ENCODE data around the gene PRKACA.

Gene PRKACA

GRCh38 chr19:14080887-14081796 is 36.4 kb downstream of the PRKACA start:
- Histone ChIP-seq H3K27ac (peak overlapping the region; percentile 86 to 98), H3K4me3 (peak overlapping the region; percentile 95)
- DNase-seq (ENCODE audit: low spot score) = peak; percentile 99
- TF ChIP-seq CTCF (IDR thresholded peaks at IDR 0.05) = no peak

GRCh38 chr19:14078411-14078810 is 39.2 kb downstream of the PRKACA start:
- H3K4me3 ChIP-seq = no peak overlapping the region
- no peak for TF ChIP-seq CTCF (IDR thresholded peaks at IDR 0.05)
- peak overlapping the region in 1 of 2 donors; percentile 55 for H3K27ac ChIP-seq
- DNase-seq (ENCODE audit: low spot score) = no peak

DNA sequence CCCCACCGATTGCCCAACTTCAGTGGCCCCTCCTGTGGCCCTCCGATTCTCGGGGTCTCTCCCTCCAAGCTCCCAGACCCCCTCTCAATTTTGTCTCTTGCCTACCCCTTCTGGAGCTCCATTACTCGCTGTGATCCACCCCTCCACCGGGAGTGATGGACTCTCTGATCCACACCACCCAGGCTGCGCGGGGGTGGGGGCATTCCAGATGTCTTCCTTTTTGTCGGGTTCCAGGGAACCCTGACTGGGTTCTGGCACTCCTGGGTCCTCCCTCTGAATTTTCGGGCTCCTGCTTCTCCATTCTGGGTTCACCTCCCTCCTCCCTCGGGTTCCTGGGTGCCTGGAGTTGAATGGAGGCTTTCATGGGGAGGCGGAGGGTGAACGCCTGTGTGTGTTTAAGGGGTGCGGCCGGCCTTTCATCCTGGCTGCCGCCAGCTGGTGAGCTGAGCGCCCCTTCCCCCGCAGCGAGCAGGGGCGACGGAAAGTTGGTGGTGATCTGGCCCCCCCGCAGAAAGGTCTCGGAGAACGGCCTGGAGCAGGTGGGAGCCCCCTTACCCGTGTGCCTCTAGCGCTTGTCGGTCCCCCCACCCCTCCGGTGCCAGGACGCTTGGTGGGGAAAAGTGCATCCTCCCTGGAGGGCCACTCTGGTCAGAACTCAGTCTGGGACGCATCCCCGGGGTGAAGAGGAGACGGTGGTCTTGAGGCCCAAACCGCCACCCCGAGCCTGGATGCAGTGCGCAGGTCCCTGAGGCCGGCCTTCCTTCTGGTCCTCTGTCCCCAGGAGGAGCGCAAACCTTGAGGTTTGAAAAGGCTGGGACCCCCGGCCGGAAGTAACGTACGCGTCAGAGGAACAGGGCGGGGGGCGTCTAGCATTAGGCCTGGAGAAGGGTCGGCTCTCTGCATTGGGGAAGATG is 43.4 kb downstream of the PRKACA start:
- no peak for TF ChIP-seq CTCF (IDR thresholded peaks at IDR 0.05)
- Histone ChIP-seq H3K27ac (peak overlapping the region; percentile 85 to 97), H3K4me3 (peak overlapping the region; percentile 83)
- no peak for DNase-seq (ENCODE audit: low spot score)

GRCh38 chr19:14073261-14073924 is 44.2 kb downstream of the PRKACA start:
- Histone ChIP-seq H3K27ac (peak overlapping the region; percentile 85 to 97), H3K4me3 (peak overlapping the region; percentile 83)
- peak; percentile 28 for TF ChIP-seq CTCF (IDR thresholded peaks at IDR 0.05)
- DNase-seq (ENCODE audit: low spot score) = no peak

DNA sequence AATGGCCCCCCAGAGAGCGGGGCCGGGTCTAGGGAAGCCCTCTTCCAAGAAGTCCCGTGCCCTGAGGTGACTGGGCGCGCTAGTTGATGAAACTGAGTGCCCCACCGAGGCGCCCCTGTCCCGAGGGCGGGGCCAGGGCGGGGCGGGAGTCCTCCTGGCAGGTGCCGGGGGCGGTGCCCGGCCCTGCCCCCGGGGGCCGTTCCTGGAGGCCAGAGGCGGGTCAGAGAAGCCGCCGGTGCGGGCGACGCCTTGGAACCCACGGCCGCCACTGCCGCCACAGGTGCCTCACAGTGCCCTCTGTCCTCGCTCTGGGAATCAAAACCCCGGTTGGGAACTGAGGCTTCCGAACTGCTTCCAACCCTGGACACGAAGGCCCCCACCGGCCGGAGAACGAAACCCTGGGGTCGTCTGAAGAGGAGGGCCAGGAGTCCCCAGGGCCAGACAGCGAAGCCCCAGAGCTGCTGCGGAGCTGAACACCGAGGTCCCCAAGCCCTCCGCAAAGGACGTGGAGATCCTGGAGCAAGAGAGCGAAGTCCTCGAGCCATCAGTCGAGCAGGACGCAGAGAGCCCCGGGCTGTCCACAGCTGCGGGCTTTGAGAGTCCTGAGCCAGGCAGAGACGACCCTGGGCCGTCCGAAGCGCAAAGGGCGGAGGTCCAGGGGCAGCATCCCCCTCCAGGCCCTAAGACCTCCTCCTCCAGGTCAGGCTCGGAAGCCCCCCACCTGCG is 44.9 kb downstream of the PRKACA start, which contains the start of gene MISP3:
TSS of gene MISP3 (plus strand) at position 252 of the 726 bp plus-strand sequence. CDS start 524 bp downstream, outside the sequence.
- H3K27ac ChIP-seq = peak within 1 kb of the TSS; percentile 85 to 97
- TF ChIP-seq CTCF (IDR thresholded peaks at IDR 0.05) = no peak
- peak within 1 kb of the TSS; percentile 83 for H3K4me3 ChIP-seq
- DNase-seq (ENCODE audit: low spot score) = no peak
